NCI-H128 (cell line): ENCODE results near the gene HOXD10.

Experiments used
- DNase-seq: peaks from one replicate; lab custom pipeline; 2025; ENCODE audit not compliant: unreplicated experiment; lab: John Stamatoyannopoulos, UW

Gene HOXD10

GRCh38 chr2:176115883-176116813 lies at the start of gene HOXD10:
HOXD10 (plus strand) TSS chr2:176116778; CDS start chr2:176116834, 56 bp downstream.
- DNase-seq = no peak

DNA sequence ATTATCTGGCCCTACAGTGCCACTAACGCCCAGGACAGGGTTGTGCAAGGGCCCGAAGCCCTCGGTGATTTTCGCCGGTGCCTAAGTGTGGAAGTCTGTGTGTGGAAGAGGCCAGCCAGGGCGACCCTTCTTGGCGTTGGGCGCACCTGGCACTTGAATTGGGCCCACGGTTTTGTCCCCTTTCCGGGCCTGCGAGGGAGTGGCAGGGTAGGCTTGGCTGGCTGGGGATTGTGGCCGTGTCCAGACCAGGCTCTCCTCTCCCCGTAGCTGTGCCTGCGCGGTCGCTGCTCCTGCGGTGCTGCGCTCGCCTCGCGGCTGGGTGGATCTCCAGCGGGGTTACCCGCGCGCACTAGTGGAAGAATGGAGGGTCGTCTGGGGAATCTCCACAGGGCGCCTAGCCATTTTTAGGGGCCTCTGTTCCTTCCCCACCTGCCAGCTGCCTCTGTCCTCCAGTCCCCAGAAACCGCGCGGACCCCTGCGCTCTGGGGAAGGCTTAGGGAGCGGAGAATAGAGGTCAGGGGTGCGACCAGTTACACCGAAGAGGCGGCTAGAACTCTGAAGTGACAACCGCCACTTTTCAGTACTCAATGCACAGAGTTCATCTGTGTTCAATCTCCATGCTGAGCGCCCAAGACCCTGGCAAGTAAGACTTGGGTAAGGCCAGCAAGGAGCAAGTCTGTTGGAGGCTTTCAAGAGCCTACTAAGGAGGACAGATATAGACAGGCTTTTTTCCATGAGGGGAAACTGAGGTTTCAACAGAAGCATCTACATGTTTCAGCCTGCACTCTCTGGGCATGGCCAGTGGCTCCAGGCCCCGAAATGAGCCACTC lies 48.8 kb upstream of the HOXD10 start:
- no peak for DNase-seq

GRCh38 chr2:176068419-176068832 lies 48.2 kb upstream of the HOXD10 start:
- DNase-seq = no peak

DNA sequence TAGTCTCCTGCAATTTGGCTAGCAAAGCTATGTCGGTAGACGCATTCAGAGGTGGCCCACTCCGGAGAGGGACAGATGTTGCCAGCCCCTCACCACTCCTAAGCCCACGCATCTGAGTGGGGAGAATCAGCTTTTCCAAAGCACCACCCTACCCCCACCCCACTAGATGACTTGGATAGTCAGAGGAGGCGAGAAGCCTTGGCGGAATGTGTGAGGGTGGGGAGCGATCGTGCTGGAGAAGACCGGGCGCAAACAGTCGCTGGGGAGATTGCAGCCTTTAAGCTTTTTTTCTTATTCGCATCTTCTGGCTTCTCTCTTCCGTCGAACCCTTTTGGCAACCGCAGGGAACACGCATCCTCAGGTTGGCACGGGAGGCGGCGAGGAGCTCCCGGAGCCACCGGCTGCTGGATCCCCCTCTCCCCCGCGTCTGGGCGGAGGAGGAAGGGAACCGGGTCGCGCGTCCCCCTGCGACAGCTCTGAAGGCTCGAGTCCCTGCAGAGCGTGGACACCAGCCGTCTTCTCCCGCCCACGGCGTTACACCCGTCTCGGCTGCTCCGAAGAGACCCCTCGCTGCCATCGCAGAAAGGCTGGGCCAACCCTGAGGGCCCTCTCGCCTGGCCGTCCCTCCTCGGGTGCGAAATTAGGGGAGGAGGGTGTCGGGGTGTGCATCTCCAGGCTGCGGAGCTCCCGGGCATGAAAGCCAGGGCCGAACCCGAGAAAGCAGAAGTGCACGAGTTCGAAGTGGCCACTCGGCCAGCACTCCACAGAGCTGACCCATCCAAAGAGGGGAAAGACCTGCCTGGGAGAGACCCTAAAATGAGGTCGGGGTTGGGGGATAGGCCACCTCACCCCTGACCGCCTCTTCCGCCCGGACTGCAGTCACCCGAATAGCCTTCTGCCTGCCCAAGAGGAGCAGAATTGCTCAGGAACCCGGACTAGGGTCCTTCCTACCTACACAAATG lies 45.0 kb upstream of the HOXD10 start:
- no peak for DNase-seq

DNA sequence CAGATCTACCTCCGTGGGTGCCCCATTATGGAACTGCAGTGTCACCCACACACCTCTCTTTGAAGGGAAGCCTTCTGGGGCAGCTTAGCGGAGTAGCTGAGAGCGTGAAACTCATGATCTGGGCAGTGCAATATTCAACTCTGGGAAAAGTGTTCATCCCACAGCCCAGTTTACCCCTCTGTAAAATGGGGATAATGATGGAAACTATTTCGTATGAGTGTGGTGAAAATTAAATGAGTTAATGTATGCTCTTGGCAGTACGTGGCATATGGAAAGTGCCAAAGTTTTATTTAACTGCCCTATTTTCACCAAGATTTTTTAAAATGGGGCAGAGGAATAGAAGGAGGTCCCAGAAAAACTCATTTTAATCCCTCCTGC lies 44.3 kb upstream of the HOXD10 start:
- no peak for DNase-seq

GRCh38 chr2:176072951-176073904 lies 43.4 kb upstream of the HOXD10 start:
- no peak for DNase-seq

- DNase-seq = no peak
Observed at GRCh38 chr2:176074919-176075425, 41.6 kb upstream of the HOXD10 start.

DNA sequence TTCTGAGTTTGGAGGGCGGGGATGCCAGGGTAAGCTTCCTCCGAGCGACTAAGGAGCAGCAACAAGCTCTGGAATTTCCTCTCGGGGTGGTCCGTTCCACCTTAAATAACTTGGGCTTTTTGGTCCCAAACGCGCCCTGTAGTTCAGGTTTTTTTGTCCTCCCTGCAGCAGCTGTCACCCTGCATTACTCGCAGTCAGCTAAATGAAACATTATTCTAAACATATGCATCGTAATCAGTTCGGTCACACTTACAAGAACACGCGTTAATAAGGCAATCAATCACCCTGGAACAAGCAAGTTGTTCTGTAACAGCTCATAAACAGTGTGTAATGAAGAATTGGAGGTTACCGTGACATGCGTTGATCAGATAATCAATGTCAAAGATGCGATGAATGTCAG lies 41.1 kb upstream of the HOXD10 start:
- DNase-seq = no peak

DNA sequence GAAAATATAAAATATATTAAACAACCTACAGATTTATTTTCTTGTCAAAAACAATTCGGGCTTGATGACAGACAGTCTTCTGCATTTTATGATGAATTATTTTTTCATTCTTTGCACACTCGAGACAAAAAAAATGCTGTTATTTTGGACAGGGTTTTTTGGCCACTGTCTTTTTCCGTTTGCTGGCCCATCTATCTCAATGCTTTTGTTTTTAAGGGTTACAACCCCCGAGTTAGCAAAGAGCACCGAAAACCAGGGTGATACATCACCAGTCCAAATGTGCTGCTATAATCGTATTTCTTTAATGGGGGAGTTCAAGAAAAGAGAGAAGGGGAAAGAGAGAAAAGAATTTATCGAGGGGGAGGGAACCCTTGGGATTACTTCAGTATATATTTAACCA lies 40.5 kb upstream of the HOXD10 start:
- no peak for DNase-seq

GRCh38 chr2:176076796-176077195 lies 39.8 kb upstream of the HOXD10 start:
- DNase-seq = no peak

GRCh38 chr2:176078541-176079284 lies 37.9 kb upstream of the HOXD10 start:
- no peak for DNase-seq

DNA sequence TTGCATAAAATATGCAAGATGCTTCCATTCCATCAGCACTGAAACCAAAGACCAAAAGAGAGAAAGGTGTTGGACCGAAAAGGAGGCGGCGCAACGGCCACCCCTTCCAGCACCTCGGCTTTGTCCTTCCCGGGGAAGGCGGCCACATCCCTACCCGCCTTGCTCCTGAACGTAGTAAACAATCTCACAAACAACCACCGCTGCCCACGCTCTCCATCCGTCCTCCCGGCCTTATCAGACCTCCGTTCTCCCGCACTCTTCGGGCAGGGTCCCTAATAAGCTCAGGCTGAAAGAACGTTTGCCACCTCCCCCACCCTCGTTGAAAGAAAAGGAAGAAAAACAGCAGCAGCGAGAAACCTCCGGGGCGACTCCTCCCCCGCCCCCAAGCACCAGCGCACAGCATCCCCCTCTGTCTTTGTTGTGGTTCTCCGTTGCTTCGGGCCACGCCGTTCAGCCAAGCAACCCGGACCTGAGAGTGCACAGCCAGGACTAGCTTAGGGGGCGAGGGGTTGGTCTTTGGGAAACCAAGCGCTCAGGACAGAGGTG lies 37.2 kb upstream of the HOXD10 start:
- DNase-seq = no peak

GRCh38 chr2:176079831-176080539 lies 36.6 kb upstream of the HOXD10 start:
- peak; percentile 63 for DNase-seq

DNA sequence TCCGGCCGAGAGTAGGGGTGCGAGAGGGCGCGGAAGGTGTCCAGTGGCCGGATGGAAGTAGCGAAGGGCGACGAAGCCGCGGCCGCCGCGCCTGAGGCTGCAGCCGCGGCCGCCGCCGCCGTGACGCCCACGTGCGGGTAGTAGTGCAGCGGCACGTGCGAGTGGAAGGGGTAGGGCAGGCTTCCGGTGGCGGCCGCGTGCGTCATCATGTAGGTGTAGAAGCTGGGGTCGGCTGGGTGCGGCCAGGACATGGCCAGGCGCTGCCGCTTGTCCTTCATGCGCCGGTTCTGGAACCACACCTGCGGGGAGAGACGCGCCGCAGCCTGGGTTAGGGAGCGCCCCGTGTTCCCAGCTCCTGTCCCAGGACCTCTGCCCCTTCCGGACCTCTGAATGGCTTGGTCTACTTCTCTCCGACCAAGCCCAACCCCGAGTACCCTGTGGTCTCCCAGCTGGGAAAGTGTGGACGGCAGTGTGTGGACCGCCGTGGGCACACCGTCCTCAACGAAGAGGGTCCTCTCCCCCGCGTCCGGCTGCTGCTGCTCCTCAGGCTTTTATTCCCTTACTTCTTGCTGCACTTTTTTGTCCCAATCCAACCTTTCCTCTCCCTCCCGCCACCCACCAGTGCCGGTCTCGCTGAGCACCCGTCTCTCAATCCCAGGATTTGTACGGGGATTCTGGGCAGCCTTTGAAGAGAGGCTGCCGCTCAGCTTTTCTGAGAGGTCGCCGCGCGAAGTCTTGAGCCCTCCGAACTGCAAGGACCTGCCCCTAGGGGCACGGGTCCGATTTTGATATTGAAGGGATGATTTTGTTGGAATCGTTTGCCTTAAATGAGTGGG lies 35.8 kb upstream of the HOXD10 start:
- DNase-seq = no peak

DNA sequence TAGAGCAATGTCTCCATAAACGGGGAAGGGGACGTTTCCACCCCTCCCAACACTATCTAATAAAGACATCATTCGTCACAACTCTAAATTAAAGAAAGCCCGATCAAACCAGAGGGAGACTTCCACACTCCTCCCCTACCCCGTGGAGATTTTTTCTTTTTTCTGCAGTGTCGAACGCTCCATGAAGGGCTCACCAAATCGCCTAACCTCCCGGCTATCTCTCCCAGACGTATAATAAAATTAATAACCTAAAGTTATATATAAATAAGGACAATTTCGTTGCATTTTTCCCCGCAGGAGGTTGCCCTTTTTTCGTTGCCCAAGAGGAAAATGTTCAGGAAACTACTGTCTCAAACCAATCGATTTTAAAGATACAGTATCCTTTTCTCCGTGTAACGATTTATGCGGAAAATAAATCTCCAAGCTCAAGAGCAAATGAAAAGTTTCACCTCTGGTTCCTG lies 35.2 kb upstream of the HOXD10 start:
- DNase-seq = no peak

DNA sequence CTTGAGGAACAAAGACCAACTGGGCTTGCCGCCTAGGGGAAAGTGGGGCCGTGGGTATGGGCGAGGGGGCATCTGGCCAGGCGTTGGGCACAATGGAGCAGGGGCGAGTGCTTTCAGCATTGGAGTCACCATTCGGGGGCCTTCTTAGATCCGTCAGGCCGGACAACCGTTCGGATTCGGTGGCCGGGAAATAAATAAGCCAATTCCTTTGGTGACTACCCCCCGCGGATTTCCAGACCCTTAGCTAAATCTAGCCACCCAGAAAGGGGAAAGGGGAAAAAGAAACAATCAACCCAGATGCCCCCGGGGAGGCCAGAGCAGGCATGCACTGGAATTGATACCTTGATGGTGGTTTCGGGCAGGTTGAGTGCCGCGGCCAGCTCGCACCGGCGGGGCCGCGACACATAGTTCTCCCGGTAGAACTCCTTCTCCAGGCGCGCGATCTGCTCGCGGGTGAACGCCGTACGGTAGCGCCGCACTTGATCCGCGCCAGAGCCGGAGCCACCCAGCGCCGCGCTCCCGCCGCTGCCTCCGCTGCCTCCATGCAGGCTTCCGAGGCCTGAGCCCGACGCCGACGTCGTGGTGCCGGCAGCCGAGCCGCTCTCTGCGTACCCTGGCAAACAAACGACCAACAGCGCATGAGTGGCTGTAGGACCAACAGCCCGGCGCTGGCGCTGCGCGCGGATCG lies 34.6 kb upstream of the HOXD10 start:
- DNase-seq = no peak

GRCh38 chr2:176082525-176082823 lies 34.1 kb upstream of the HOXD10 start:
- DNase-seq = no peak
